Ovary (tissue), 9 donors: ENCODE measurements around the gene SPEN. TPM values are rescaled to one million over a fixed set of nuclear protein-coding genes. Genes with fewer than 3 reads are reported as not detected.

ENCODE experiments used
- DNase-seq, 5 donors: peaks; one replicate each; pipeline ENCODE4 v3.0.0-alpha.2; 2019 to 2020
- H3K27ac ChIP-seq, 2 donors: fragments of 200-600 bp; one replicate each; pipeline versions ENCODE4 v1.5.1 to v1.8.0; 2019 to 2022
- H3K27me3 ChIP-seq: fragments of 200-600 bp; one replicate; pipeline ENCODE4 v1.8.0; 2022
- H3K36me3 ChIP-seq: fragments of 200-600 bp; sonication (generic); one replicate; pipeline ENCODE4 v1.5.1; 2019
- H3K4me1 ChIP-seq: one replicate; pipeline ENCODE4 v1.8.1; 2013; ENCODE audit warnings: mild to moderate bottlenecking, moderate library complexity; ENCODE audit not compliant: insufficient read depth
- H3K4me3 ChIP-seq: fragments of 200-600 bp; sonication (generic); one replicate; pipeline ENCODE4 v1.5.1; 2017
- H3K9me3 ChIP-seq, 2 donors: fragments of 200-600 bp in 1 of 2; sonication (generic) in 1 of 2; one replicate each; pipeline versions ENCODE4 v1.5.1 to v1.8.1; 2013 to 2019; ENCODE audit warnings: mild to moderate bottlenecking in 1 of 2, moderate library complexity in 1 of 2
- CTCF ChIP-seq, 3 donors: fragments of 450-650 bp in 2 of 3; fragments of 200-600 bp in 1 of 3; IDR thresholded peaks; one replicate each; pipeline versions ENCODE4 v1.5.1 to v1.8.0; 2016 to 2022; ENCODE audit warnings: antibody characterized with exemption in 3 of 3, mild to moderate bottlenecking in 1 of 3
- EP300 ChIP-seq: sonication (generic); formaldehyde crosslinking; IDR thresholded peaks from one replicate; pipeline ENCODE4 v1.6.1; 2017; ENCODE audit warnings: antibody characterized with exemption
- POLR2A ChIP-seq: fragments of 450-650 bp; IDR thresholded peaks from one replicate; pipeline ENCODE4 v1.6.1; 2017; ENCODE audit warnings: antibody characterized with exemption, mild to moderate bottlenecking, moderate library complexity
- WGBS, 3 donors: extraction: QIAGEN DNeasy Blood & Tissue Kit in 1 of 3; methylation state at CpG; one replicate each; pipeline versions ENCODE4 v1.1.5 to v1.1.7; 2013 to 2017; 5-methylcytosine and 5-hydroxymethylcytosine counted together
- intact Hi-C, 4 donors: fragments of 100-400 bp; cut with DNase I; formaldehyde crosslinking; loops; one replicate each; pipeline versions ENCODE4 v1.11.0 to v1.15.1; 2022 to 2023
- polyA plus RNA-seq, 2 donors: library from polyadenylated mRNA; stranded (reverse); fragments of 200-250 nt in 1 of 2; fragments of 350-450 nt in 1 of 2; fragmentation: Illumina TruSeq in 1 of 2; extraction: RNeasy Lipid Tissue Mini Kit (QIAGEN cat#74804) in 1 of 2; gene quantifications; one replicate each; pipeline ENCODE4 v1.2.3, GENCODE V29; 2013 to 2014
- total RNA-seq, 7 donors: library from RNA; depleted of rRNA in 2 of 7; stranded (reverse); fragments of >200 nt in 2 of 7; fragmentation: NEBNext Ultra II Directional in 3 of 7; extraction: Animal tissue kit (Norgen Biotek cat#: 25700) in 3 of 7; gene quantifications; one replicate each; pipeline versions ENCODE4 v1.1.0 to v1.2.4, GENCODE V29; 2016 to 2023
- donor health status: DM: no; HTN: no; CAD: no; lungs with moderate emphysema.
- donor health status: DM: no; HTN: no; CAD: no.
- donor health status: Bipolar disorder and iron deficiency.
- donor health status: DM: yes; HTN: yes; CAD: no.
- donor health status: DM: no; HTN: no; CAD: no.
- donor health status: DM: yes; HTN: yes; CAD: no.

SPEN gene
- total and polyA plus RNA-seq, 9 donors, result 30.5 to 93.2 (median 62.9) TPM

DNA sequence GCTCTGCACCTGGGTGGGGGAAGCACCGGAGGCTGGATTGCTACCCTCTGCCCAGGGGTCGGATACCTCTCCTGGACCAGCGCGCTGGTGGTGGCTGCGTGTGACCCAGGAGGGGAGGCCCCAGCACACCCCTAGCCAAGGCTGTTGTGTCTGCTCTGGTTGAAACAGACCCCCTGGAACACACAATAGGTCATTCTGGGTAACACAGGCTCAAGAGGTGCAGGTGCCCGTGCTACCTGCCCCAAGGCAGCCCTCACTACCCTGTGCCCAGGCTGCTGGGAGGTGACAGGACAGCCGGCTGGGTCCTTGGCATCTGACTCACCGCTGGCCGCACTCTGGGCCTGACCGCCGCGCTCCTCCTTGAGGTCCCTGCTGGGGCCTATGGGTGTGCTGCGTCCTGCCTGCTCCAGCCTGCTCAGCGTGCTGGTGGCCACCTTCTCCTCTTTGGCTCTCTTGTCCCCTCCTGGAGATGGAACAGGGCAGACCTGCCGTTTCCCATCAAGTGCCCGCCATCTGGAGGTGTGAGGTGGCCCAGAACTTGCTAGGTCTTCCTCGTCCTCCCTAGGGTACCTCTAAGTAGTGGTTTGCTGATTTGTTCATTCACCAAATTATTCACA, 98.4 kb downstream of the SPEN start:
- 84 to 95% (median 93%) methylated on average over 17 of the region's 17 CpGs for WGBS, 3 donors
- TF ChIP-seq EP300, result no peak
- no peak for TF ChIP-seq POLR2A
- Histone ChIP-seq H3K36me3 (no peaks in the 10 kb centered on the region), H3K4me3 (no peak overlapping the region), H3K4me1 (peaks cover 21% of the 10 kb centered on the region), H3K27ac (no peak overlapping the region), H3K9me3 (no peaks in the 10 kb centered on the region), H3K27me3 (no peaks in the 10 kb centered on the region)
- intact Hi-C loops, result loop anchor here in 1 of 4 donors (10.0 kb wide), 1 partner anchor 101 kb away; the partner anchor contains the start of gene SPEN
- DNase-seq, result no peak

- Histone ChIP-seq H3K27me3 (no peaks in the 10 kb centered on the region), H3K9me3 (no peaks in the 10 kb centered on the region), H3K27ac (no peak overlapping the region), H3K4me3 (no peak overlapping the region), H3K4me1 (peaks cover 29% of the 10 kb centered on the region), H3K36me3 (no peaks in the 10 kb centered on the region)
- TF ChIP-seq CTCF (IDR thresholded peaks at IDR 0.05) (no peak), POLR2A (no peak), EP300 (no peak)
- 81 to 88% (median 82%) methylated on average over 16 to 18 of the region's 18 CpGs for WGBS, 3 donors
- DNase-seq, result no peak
- intact Hi-C loops, result loop anchor here in 1 of 4 donors (10.0 kb wide), 1 partner anchor 102 kb away; the partner anchor contains the start of gene SPEN
Measured at GRCh38 chr1:15946571-15947381, 99.3 kb downstream of the SPEN start.

DNA sequence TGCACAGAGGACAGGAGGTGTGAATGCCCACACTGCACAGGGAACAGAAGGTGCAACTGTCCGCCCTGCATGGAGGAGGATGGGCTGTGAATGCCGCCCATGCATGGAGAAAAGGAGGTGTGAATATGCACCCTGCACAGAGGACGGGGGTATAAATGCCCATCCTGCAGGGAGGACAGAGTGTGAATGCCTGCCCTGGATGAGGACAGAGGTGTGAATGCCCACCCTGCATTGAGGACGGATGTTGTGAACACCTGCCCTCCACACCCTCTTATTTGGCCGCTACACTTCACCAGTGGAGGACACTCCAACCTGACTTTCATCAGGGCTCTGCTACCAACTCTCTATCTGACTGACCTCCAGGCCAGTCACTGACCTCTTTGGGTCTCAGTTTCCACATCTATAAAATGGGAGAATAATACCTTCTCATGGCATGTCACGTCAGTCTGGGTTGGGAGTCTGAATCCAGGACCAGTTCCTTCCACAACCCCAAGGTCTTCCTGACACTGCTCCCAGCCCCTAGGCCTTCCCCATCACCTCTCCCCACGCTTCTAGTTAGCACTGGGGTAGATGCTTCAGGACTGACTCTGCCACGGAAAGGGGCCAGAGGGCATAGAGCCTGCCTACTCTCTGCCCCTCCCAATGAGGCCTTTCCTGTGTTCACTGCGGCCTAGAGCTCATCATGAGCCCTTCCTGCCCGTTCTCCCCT, 100.0 kb downstream of the SPEN start:
- 88 to 92% (median 90%) methylated on average over 10 of the region's 10 CpGs for WGBS, 3 donors
- Histone ChIP-seq H3K36me3 (no peaks in the 10 kb centered on the region), H3K27me3 (no peaks in the 10 kb centered on the region), H3K27ac (peak overlapping the region; percentile 18 to 99), H3K9me3 (no peaks in the 10 kb centered on the region), H3K4me3 (no peak overlapping the region), H3K4me1 (peaks cover 33% of the 10 kb centered on the region)
- peak in 1 of 5 donors; percentile 25 for DNase-seq
- intact Hi-C loops, result loop anchor here in 1 of 4 donors (10.0 kb wide), 1 partner anchor 103 kb away; the partner anchor contains the start of gene SPEN
- TF ChIP-seq CTCF (IDR thresholded peaks at IDR 0.05) (no peak), POLR2A (no peak), EP300 (no peak)

DNA sequence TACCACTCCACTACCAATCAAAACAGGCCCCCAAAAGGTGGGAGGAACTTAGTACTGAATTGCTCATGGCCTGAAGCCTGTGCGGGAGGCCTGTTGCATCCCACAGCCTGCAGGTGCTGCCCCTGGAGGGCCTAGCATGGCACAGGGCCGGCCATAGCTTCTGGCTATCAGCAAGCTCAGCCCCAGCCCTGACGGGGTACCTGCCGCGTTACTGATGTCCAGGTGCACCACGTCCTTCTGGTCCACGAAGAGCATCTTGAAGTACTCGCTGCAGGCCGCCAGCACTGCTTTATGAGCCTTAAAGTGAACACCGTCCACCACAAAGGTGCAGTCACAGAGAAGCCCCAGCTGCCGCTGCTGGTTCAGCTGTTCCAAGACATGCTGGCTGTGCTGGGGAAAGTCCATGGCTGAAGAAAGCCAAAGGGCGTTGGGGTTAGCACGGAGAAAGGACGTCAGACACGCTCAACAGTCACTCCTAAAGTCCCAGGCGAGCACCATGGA, 100.6 kb downstream of the SPEN start:
- intact Hi-C loops, result loop anchor here in 1 of 4 donors (10.0 kb wide), 1 partner anchor 103 kb away; the partner anchor contains the start of gene SPEN
- no peak overlapping the region for H3K4me3 ChIP-seq

More for the DNA sequence above, 100.6 kb downstream of the SPEN start:
- WGBS, 3 donors, result 59 to 67% (median 61%) methylated on average over 15 to 16 of the region's 16 CpGs
- peak in 2 of 5 donors; percentile 37 to 47 for DNase-seq
- H3K9me3 ChIP-seq, result no peaks in the 10 kb centered on the region
- TF ChIP-seq CTCF (IDR thresholded peaks at IDR 0.05), result no peak
- TF ChIP-seq POLR2A, result no peak
- TF ChIP-seq EP300, result no peak
- H3K27ac ChIP-seq, result peak overlapping the region; percentile 18 to 99
- H3K27me3 ChIP-seq, result no peaks in the 10 kb centered on the region
- no peaks in the 10 kb centered on the region for H3K36me3 ChIP-seq
- peaks cover 33% of the 10 kb centered on the region for H3K4me1 ChIP-seq
